Left cardiac atrium (tissue), 4 donors: ENCODE data around the gene ADAP1. TPM values are rescaled to one million over a fixed set of nuclear protein-coding genes. Genes with fewer than 3 reads are reported as not detected.

Experiments used
- ATAC-seq, 2 donors: fragments of 200-7000 bp; cut with Tn5 transposase; one replicate each; pipeline ENCODE4 v1.9.1; 2020; ENCODE audit warnings: mild to moderate bottlenecking in 2 of 2, moderate library complexity in 2 of 2
- DNase-seq: peaks from one replicate; pipeline ENCODE4 v3.0.0-alpha.2; 2020
- intact Hi-C, 2 donors: fragments of 100-400 bp; cut with DNase I; formaldehyde crosslinking; loops; one replicate each; pipeline versions ENCODE4 v1.14.1 to v1.15.1; 2022 to 2023
- total RNA-seq, 2 donors: library from RNA; stranded (reverse); fragmentation: NEBNext Ultra II Directional; extraction: Animal tissue kit (Norgen Biotek cat#: 25700); gene quantifications; one replicate each; pipeline ENCODE4 v1.2.1, GENCODE V29; 2021
- donor health status: DM: no; HTN: yes; CAD: no.
- donor health status: DM: no; HTN: yes; CAD: no; lungs with severe emphysema.
- donor health status: DM: yes; HTN: yes; CAD: no.
- donor health status: Dilated cardiomyopathy.

ADAP1 gene
- total RNA-seq, 2 donors from 2014 or later: 6.9 to 8.2 TPM

DNA sequence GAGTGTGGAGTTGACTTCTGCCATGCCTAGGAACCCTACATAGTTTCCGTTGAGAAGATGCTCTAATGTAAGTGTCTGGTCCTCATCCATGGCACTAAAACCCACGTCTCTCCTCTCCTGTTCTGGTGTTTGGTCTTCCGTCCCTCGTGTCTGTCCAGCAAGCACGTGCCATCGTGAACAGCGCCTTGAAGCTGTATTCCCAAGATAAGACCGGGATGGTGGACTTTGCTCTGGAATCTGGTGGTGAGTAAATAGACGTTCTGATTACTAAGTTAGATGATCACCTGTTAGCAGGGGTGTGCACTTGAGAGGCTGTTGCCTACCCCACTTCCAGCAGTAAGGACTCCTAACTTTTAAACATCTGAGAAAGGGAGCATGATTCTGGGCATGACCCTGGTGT is 93.3 kb downstream of the ADAP1 start:
- ATAC-seq (no peak), DNase-seq (no peak)
- intact Hi-C loops: no loop called here

DNA sequence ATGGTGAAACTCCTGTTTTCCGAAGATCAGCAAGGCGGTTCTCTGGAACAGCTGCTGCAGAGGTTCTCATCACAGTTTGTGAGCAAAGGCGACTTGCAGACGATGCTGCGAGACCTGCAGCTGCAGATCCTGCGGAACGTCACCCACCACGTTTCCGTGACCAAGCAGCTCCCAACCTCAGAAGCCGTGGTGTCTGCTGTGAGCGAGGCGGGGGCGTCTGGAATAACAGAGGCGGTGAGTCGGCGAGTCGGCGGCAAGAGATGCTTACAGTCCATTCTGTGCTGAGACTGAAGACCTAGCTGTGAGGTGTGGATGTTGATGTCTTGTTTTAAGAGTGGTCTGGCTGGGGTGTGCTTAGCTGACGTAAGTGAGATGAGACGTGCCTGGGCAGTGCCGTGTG is 94.3 kb downstream of the ADAP1 start:
- no peak for DNase-seq
- intact Hi-C loops: no loop called here
- ATAC-seq: no peak

DNA sequence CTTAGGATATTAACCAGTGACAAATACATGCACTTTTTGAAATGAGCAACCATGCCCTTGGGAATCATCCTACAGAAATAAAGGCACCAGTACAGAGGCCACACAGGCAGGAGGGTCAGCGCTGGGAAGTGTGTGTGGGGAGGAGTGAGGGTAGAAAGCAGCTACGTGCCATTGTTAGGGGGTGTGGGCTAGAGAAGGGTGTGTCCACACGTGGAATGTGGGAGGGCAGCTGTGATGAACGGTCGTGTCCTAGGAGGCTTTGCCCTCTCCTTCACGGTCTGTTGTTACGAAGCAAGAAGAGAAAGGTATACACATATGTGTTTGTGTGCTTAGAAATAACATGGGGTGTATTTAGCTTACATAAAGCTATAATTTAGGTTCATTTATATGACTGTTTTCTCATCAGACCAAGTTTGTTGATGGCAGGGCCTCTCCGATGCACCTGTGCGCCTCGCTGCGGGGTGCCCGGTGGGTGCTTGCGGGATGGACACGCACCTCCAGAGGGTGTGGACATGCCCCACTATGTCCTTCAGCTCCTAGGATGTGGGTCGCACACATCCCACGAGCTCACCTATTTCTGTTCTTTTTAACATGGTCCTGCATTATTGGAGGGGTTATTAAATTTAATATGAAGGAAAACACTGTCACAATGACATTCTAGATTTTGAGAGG is 95.0 kb downstream of the ADAP1 start:
- no peak for DNase-seq
- intact Hi-C loops: no loop called here
- ATAC-seq: peak in 1 of 2 donors; percentile 55

DNA sequence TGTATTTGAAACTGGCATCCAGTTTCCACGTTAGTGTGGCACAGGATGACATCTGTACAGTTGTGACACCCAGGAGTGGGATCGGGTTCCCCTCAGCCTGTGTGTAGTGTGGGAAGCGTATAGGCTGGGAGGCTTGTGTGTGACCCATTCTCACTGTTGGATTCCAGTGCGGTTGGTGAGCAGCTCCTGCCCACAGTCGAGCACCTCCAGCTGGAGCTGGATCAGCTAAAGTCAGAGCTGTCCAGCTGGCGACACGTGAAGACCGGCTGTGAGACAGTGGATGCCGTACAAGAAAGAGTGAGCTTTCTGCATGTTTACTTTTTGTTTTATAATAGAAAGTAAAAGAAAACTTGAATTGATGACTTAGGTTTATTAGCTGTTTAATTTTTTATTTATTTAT is 96.8 kb downstream of the ADAP1 start:
- ATAC-seq (peak in 1 of 2 donors; percentile 63), DNase-seq (no peak)
- intact Hi-C loops: no loop called here

DNA sequence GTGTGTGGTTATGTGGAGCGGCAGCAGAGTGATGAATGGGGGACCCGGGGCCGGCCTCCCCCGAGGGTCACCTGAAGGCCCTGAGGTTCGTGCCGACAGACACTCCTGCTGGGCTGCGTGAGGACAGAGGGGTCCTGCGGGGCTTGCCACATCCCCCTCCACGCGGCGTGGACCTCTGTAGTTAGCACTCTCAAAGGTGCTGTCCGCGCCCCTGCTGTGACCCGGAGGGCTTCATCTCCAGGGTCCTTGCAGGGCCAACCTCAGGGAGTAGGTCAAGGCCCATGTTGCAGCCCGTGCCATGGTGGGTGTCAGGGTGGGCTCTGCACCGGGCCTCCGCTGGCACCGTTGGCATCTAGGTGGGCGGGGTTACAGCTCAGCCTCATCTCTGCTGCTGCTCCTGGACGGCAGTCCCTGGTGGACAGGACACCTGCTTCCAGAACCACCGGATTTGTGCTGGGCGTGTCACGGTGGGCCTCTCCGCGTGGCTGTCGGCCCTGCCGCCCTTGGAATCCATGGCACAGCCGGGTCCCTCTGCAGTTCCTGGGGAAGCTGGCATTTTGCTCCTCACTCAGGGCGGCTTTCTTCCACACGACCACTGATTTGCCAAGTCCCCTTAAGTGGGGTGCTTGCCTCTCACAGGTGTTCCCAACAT is 97.9 kb downstream of the ADAP1 start:
- intact Hi-C loops: no loop called here
- DNase-seq: no peak
- ATAC-seq: no peak

DNA sequence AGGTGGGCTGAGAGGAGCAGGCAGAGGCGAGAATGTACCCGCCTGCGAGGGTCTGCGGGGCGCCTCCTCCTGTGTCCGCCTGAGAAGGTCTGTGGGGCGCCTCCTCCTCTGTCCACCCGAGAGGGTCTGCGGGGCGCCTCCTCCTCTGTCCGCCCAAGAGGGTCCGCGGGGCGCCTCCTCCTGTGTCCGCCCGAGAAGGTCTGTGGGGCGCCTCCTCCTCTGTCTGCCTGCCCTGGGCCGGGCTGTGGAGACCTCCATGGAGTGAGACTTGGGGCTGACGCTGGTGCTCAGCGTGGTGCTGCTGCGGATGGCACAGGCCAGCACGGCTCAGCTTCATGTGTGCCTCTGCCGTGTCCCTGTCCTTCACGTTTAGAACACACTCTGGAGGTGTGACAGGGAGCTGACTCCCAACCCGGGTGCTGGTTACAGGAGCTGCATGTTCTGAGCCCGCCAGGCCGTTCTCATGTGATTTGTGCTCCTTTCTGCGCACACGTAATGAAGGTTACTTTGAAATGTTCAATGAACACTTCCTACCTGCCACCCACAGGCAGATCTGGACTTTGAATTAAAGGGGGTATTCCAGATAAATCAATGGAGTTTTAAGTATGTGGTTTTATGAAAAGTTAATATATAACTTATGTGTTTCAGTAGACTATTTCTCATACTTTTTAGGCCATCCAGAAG is 98.7 kb downstream of the ADAP1 start:
- intact Hi-C loops: no loop called here
- no peak for DNase-seq
- ATAC-seq: no peak

DNA sequence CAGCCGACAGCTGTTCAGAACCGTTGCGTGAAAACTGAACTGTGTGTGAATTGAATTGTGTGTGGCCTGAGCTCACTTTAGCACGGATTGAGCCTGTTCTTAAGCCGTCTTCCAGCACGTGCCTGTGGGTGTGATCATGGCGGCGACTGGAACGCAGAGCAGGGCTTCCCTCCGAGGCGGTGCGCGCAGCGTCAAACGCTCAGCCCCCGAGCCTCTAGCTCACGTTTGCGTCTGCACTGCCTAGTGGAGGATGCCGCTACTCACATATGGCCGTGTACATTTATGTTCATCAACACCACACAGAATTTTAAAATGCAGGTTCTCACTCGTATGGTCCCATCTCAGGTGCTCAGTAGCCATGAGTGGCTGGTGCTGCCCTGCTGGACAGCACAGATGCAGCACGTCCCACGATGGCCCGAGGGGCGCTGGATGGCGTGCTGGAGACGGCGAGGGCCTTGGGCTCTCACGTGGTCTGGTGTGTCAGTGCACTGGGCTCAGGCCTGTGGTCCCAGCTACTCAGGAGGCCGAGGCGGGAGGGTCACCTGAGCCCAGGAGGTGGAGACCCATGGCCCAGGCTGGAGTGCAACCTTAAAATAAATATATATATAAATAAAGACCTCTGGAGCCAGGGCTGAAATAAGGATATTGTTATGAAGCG is 100.2 kb downstream of the ADAP1 start:
- no peak for DNase-seq
- no peak for ATAC-seq
- intact Hi-C loops: no loop called here

DNA sequence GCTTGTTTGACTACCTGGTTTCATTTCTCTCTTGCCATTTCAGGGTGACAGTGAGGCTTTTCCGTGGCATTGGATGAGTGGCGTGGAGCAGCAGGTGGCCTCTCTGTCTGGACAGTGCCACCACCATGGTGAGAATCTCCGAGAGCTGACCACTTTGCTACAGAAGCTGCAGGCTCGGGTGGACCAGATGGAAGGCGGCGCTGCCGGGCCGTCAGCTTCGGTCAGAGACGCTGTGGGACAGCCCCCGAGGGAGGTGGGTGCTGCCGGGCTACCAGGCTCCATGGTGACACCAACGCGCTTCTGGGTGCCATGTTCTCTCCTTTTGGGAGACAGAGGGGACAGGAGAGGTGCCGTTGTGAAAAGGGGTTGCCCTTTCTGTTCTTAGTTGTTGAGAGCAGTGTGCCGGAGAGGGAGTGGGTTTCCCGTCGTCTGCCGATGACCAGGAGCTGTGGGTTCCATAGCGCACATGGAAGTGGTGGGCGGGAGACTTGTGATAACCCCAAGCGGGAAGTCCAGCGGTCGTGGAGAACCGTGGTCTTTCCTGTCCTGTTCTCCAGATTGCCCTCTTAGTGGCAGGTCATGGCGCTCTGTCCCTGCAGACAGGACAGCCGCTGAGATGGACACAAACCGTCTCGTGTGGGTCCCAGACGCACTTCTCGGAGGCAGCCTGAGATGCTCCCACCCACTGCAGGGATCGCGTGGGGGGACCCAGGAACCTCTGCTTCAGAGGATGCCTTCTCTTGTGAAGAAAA is 100.9 kb downstream of the ADAP1 start:
- intact Hi-C loops: no loop called here
- no peak for DNase-seq
- no peak for ATAC-seq

DNA sequence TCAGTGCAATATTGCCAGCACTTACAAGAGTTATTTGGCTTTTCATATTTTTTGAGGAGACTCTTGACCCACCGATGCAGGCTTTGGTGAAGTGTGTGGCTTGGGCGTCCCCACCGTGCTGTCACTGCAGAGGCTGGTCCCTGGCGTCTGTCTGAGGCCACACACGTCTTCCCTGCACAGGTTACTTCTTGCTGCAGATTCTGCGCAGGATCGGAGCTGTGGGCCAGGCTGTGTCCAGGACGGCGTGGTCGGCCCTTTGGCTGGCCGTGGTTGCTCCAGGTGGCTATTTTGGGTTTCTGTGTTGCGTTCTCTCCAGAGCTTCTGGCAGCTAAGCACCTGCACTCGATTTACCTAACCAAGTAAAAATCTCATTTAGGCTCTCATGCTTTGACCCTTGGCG is 103.3 kb downstream of the ADAP1 start:
- intact Hi-C loops: no loop called here
- no peak for DNase-seq
- no peak for ATAC-seq

DNA sequence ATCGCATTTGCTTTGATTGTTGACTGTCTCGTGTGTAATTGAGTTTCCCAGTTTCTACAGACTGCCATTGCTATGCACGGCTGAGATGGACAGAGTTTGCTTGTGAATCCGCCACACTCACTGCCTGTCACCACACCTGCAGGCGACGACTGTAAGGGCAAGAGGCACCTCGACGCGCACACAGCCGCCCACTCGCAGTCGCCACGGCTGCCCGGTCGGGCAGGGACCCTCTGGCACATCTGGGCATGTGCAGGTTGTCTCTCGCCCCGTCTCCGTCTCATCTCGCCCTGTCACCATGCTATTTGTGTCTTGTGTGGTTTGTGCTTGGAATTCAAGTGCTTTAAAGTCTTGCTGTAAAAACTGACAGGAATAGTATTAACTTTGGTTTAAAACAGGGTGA is 104.7 kb downstream of the ADAP1 start:
- intact Hi-C loops: no loop called here
- DNase-seq (no peak), ATAC-seq (peak; percentile 30 to 47)

DNA sequence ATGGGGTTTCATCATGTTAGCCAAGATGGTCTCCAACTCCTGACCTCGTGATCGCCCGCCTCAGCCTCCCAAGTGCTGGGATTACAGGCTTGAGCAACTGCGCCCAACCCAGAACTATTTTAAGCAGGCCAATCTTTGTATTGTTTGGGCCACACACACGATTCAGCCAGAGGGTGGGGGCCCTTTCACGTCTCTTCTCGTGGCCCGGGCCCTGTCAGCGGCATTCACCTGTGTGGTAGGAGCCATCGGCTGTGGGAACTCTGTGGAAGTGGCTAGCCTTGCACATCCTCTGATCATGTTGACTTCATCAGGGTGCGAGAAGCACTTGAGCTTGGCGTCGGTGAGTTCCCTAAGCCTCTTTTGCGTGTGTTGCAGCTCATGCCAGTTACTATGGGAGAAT is 105.3 kb downstream of the ADAP1 start:
- no peak for DNase-seq
- ATAC-seq: peak; percentile 14 to 32

More for the DNA sequence above, 105.3 kb downstream of the ADAP1 start:
- intact Hi-C loops: no loop called here

Other genes starting within 250 kb of the ADAP1 start
- gene DNAAF5, start 228.0 kb downstream of the ADAP1 start, total RNA-seq: 10 to 100 TPM; 14.9 to 15.0 TPM
- gene PRKAR1B, start 227.4 kb downstream of the ADAP1 start, total RNA-seq: 10 to 100 TPM; 15.8 to 19.8 TPM
- 100 to 1,000 TPM; 124 to 136 TPM for gene SUN1, start 122.2 kb downstream of the ADAP1 start, total RNA-seq
- gene GET4, start 78.1 kb downstream of the ADAP1 start, total RNA-seq: 10 to 100 TPM; 17.8 to 28.3 TPM
- 1 to 10 TPM; 6.6 to 8.5 TPM for gene COX19, start 20.9 kb upstream of the ADAP1 start, total RNA-seq
- gene CYP2W1, start 28.5 kb upstream of the ADAP1 start, total RNA-seq: not detected
- 10 to 100 TPM in 1 of 2 donors, 1 to 10 TPM in 1; 9.0 to 17.7 TPM for gene GPR146, start 89.9 kb upstream of the ADAP1 start, total RNA-seq
- 1 to 10 TPM; 4.6 to 7.6 TPM for gene GPER1, start 133.4 kb upstream of the ADAP1 start, total RNA-seq
- 10 to 100 TPM in 1 of 2 donors, 1 to 10 TPM in 1; 9.8 to 16.7 TPM for gene ZFAND2A, start 205.5 kb upstream of the ADAP1 start, total RNA-seq